Upper lobe of left lung (tissue), 6 donors: ENCODE data around the gene PCK2. TPM values are rescaled to one million over a fixed set of nuclear protein-coding genes. Genes with fewer than 3 reads are reported as not detected.

ENCODE experiments used
- ATAC-seq, 2 donors: fragments of 200-7000 bp; cut with Tn5 transposase; one replicate each; pipeline ENCODE4 v1.9.1; 2022; ENCODE audit warnings: mild to moderate bottlenecking in 2 of 2, moderate library complexity in 2 of 2; ENCODE audit not compliant: low FRiP score in 2 of 2
- DNase-seq, 2 donors: peaks; one replicate each; pipeline ENCODE4 v3.0.0-alpha.2; 2019 to 2020
- H3K27ac ChIP-seq, 4 donors: fragments of 200-600 bp; sonication (generic); one replicate each; pipeline ENCODE4 v1.5.1; 2016 to 2019
- H3K27me3 ChIP-seq, 4 donors: fragments of 200-600 bp; sonication (generic); one replicate each; pipeline ENCODE4 v1.5.1; 2017 to 2019
- H3K36me3 ChIP-seq, 4 donors: fragments of 200-600 bp; sonication (generic); one replicate each; pipeline ENCODE4 v1.5.1; 2016 to 2019
- H3K4me1 ChIP-seq, 4 donors: fragments of 200-600 bp; sonication (generic); one replicate each; pipeline ENCODE4 v1.5.1; 2018 to 2019
- H3K4me3 ChIP-seq, 4 donors: fragments of 200-600 bp; sonication (generic); one replicate each; pipeline ENCODE4 v1.5.1; 2017 to 2019; ENCODE audit warnings: mild to moderate bottlenecking in 2 of 4, moderate library complexity in 1 of 4
- H3K9me3 ChIP-seq, 4 donors: fragments of 200-600 bp; sonication (generic); one replicate each; pipeline ENCODE4 v1.5.1; 2018 to 2019
- EP300 ChIP-seq, 4 donors: sonication (generic); formaldehyde crosslinking; IDR thresholded peaks; one replicate each; pipeline ENCODE4 v1.5.1; 2017; ENCODE audit warnings: antibody characterized with exemption in 4 of 4, control low read depth in 2 of 4
- POLR2A ChIP-seq, 4 donors: fragments of 450-650 bp; IDR thresholded peaks; one replicate each; pipeline ENCODE4 v1.5.1; 2016 to 2017; ENCODE audit warnings: antibody characterized with exemption in 4 of 4, mild to moderate bottlenecking in 2 of 4
- POLR2AphosphoS5 ChIP-seq, 2 donors: sonication (generic); formaldehyde crosslinking; IDR thresholded peaks; one replicate each; pipeline ENCODE4 v1.5.1; 2017; ENCODE audit warnings: antibody characterized with exemption in 2 of 2
- WGBS, 2 donors: methylation state at CpG; one replicate each; pipeline ENCODE4 v1.1.5; 2017 to 2018; 5-methylcytosine and 5-hydroxymethylcytosine counted together
- total RNA-seq, 6 donors: library from RNA; depleted of rRNA in 4 of 6; stranded (reverse); fragments of >200 nt in 4 of 6; gene quantifications; one replicate each; pipeline versions ENCODE4 v1.1.0 to v1.2.1, GENCODE V29; 2016 to 2021
- TF ChIP-seq, protein P1 (sequence below), 6 experiments: fragments of 450-650 bp in 4 of 6; fragments of 200-600 bp in 2 of 6; sonication (generic) in 2 of 6; IDR thresholded peaks; one replicate each; pipeline ENCODE4 v1.5.1; 2016 to 2019; ENCODE audit warnings: antibody characterized with exemption in 6 of 6
- donor health status: DM: no; HTN: no; CAD: no; lungs with moderate emphysema.
- donor health status: DM: no; HTN: yes; CAD: no; lungs with severe emphysema.

PCK2 gene
- total RNA-seq, 6 donors from 2014 or later, result 27.2 to 70.3 (median 34.9) TPM

DNA sequence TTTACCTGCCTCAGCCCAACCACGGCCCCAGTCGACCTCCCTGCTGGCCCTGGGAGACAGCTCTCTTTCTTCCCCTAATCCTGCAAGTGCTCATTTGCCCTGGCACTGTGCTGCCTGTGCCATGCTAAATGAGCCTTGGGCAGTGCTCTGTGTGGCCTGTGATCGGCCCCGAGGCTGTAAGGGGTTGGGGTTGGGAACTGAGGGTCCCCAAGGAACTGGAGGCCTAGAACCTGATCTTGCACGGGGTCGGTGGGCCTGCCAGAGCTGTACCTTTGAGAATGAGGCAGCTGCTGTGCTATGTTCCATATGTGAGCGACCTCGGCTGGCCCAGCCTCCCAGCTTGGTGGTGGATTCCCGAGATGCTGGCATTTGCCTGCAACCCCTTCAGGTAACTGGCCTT is 56.0 kb downstream of the PCK2 start:
- peaks cover 31 to 64% (median 48%) of the 10 kb centered on the region in 4 donors for H3K36me3 ChIP-seq

DNA sequence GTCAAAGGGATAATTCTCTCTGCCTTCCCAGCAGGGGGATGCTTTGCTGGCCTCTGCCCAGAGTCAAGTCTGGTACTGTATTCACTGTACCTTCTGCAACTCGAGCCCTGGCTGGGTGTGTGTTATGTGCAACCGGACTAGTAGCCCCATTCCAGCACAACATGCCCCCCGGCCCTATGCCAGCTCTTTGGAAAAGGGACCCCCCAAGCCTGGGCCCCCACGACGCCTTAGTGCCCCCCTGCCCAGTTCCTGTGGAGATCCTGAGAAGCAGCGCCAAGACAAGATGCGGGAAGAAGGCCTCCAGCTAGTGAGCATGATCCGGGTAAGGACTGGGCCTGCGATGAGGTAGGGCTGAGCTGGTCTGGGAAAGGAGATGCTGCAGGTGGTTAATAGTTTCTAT is 56.5 kb downstream of the PCK2 start:
- no peak overlapping the region for H3K4me3 ChIP-seq
- H3K27ac ChIP-seq, result no peak overlapping the region
- no peaks in the 10 kb centered on the region for H3K27me3 ChIP-seq
- DNase-seq (no peak), ATAC-seq (no peak)
- 93 to 100% methylated on average over 2 to 9 of the region's 9 CpGs for WGBS, 2 donors
- H3K36me3 ChIP-seq, result peaks cover 36 to 69% (median 53%) of the 10 kb centered on the region in 4 donors
- peaks cover 10 to 32% (median 16%) of the 10 kb centered on the region in 4 donors for H3K4me1 ChIP-seq
- no peaks in the 10 kb centered on the region for H3K9me3 ChIP-seq
- TF ChIP-seq POLR2A (IDR thresholded peaks at IDR 0.05) (no peak), POLR2AphosphoS5 (IDR thresholded peaks at IDR 0.05) (no peak), EP300 (IDR thresholded peaks at IDR 0.05) (no peak)
- TF ChIP-seq, protein P1, sequence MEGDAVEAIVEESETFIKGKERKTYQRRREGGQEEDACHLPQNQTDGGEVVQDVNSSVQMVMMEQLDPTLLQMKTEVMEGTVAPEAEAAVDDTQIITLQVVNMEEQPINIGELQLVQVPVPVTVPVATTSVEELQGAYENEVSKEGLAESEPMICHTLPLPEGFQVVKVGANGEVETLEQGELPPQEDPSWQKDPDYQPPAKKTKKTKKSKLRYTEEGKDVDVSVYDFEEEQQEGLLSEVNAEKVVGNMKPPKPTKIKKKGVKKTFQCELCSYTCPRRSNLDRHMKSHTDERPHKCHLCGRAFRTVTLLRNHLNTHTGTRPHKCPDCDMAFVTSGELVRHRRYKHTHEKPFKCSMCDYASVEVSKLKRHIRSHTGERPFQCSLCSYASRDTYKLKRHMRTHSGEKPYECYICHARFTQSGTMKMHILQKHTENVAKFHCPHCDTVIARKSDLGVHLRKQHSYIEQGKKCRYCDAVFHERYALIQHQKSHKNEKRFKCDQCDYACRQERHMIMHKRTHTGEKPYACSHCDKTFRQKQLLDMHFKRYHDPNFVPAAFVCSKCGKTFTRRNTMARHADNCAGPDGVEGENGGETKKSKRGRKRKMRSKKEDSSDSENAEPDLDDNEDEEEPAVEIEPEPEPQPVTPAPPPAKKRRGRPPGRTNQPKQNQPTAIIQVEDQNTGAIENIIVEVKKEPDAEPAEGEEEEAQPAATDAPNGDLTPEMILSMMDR (IDR thresholded peaks at IDR 0.05), result no peak

More for the DNA sequence above, 56.0 kb downstream of the PCK2 start:
- ATAC-seq, result no peak
- peaks cover 15 to 37% (median 20%) of the 10 kb centered on the region in 4 donors for H3K4me1 ChIP-seq
- H3K27me3 ChIP-seq, result no peaks in the 10 kb centered on the region
- no peak overlapping the region for H3K27ac ChIP-seq
- H3K9me3 ChIP-seq, result no peaks in the 10 kb centered on the region
- WGBS, 2 donors, result 93 to 98% methylated on average over 5 to 9 of the region's 9 CpGs
- H3K4me3 ChIP-seq, result no peak overlapping the region
- TF ChIP-seq, protein P1 (IDR thresholded peaks at IDR 0.05), result no peak
- TF ChIP-seq EP300 (IDR thresholded peaks at IDR 0.05) (no peak), POLR2AphosphoS5 (IDR thresholded peaks at IDR 0.05) (no peak), POLR2A (IDR thresholded peaks at IDR 0.05) (no peak)
- DNase-seq, result no peak

DNA sequence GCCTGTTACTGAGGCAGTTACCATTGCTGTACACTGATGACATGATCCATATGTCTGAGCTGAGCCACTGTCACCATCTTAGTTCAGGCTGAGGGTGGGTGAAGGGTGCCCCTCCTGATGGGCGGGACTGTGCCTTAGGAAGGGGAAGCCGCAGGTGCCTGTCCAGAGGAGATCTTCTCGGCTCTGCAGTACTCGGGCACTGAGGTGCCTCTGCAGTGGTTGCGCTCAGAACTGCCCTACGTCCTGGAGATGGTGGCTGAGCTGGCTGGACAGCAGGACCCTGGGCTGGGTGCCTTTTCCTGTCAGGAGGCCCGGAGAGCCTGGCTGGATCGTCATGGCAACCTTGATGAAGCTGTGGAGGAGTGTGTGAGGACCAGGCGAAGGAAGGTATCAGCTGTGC is 56.9 kb downstream of the PCK2 start:
- Histone ChIP-seq H3K27me3 (no peaks in the 10 kb centered on the region), H3K9me3 (no peaks in the 10 kb centered on the region), H3K4me1 (peaks cover 8 to 28% (median 12%) of the 10 kb centered on the region in 4 donors), H3K27ac (no peak overlapping the region), H3K36me3 (peaks cover 40 to 73% (median 57%) of the 10 kb centered on the region in 4 donors), H3K4me3 (no peak overlapping the region)
- ATAC-seq (no peak), DNase-seq (no peak)
- 83 to 92% methylated on average over 5 to 9 of the region's 9 CpGs for WGBS, 2 donors
- TF ChIP-seq, protein P1 (IDR thresholded peaks at IDR 0.05), result no peak

DNA sequence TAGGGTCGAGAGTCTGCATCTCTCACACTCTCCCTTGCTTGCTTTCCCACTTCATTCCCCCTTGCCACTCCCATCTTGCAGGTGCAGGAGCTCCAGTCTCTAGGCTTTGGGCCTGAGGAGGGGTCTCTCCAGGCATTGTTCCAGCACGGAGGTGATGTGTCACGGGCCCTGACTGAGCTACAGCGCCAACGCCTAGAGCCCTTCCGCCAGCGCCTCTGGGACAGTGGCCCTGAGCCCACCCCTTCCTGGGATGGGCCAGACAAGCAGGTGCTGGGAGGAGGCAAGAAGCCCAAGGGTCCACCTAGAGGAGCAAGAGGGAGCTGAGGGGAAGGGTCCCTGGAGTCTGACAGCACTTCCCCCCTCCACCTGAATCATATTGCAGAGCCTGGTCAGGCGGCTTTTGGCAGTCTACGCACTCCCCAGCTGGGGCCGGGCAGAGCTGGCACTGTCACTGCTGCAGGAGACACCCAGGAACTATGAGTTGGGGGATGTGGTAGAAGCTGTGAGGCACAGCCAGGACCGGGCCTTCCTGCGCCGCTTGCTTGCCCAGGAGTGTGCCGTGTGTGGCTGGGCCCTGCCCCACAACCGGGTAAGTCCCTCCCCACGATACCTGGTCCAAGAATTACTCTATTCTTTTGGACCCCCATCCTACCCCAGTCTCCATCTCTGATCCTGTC is 57.4 kb downstream of the PCK2 start:
- Histone ChIP-seq H3K4me1 (peaks cover 8 to 25% (median 10%) of the 10 kb centered on the region in 4 donors), H3K9me3 (no peaks in the 10 kb centered on the region), H3K36me3 (peaks cover 45 to 79% (median 61%) of the 10 kb centered on the region in 4 donors), H3K27me3 (no peaks in the 10 kb centered on the region), H3K4me3 (no peak overlapping the region), H3K27ac (no peak overlapping the region)
- WGBS, 2 donors, result 92 to 96% methylated on average over 14 to 16 of the region's 16 CpGs
- DNase-seq (no peak), ATAC-seq (no peak)
- TF ChIP-seq POLR2A (IDR thresholded peaks at IDR 0.05) (no peak), EP300 (IDR thresholded peaks at IDR 0.05) (no peak), POLR2AphosphoS5 (IDR thresholded peaks at IDR 0.05) (no peak)
- TF ChIP-seq, protein P1 (IDR thresholded peaks at IDR 0.05), result no peak

Other genes with a start within 250 kb of the PCK2 start
- 10 to 100 TPM; 30.3 to 57.9 (median 33.8) TPM for gene DHRS4, start 140.5 kb upstream of the PCK2 start, total RNA-seq
- gene DHRS4L2, start 105.4 kb upstream of the PCK2 start, total RNA-seq, result 10 to 100 TPM; 13.2 to 27.4 (median 18.2) TPM
- gene CARMIL3, start 42.3 kb upstream of the PCK2 start, total RNA-seq, result 10 to 100 TPM in 1 of 6 donors, 1 to 10 TPM in 3, under 1 TPM in 2; 0.39 to 15.7 (median 1.2) TPM
- not detected for gene CPNE6, start 22.7 kb upstream of the PCK2 start, total RNA-seq
- 100 to 1,000 TPM in 2 of 6 donors, 10 to 100 TPM in 4; 68.4 to 138 (median 95.0) TPM for gene DCAF11, start 20.5 kb downstream of the PCK2 start, total RNA-seq
- 1 to 10 TPM; 2.6 to 9.8 (median 4.4) TPM for gene NRL, start 20.6 kb downstream of the PCK2 start, total RNA-seq
- gene FITM1, start 36.3 kb downstream of the PCK2 start, total RNA-seq, result under 1 TPM in 4 of 6 donors, not detected in 2; 0.63 to 0.89 (median 0.82) TPM
- 100 to 1,000 TPM in 5 of 6 donors, 10 to 100 TPM in 1; 56.6 to 206 (median 142) TPM for gene PSME1, start 41.9 kb downstream of the PCK2 start, total RNA-seq
- gene EMC9, start 47.3 kb downstream of the PCK2 start, total RNA-seq, result 10 to 100 TPM in 5 of 6 donors, 1 to 10 TPM in 1; 8.6 to 13.8 (median 12.0) TPM
- 100 to 1,000 TPM in 3 of 6 donors, 10 to 100 TPM in 3; 58.5 to 144 (median 84.4) TPM for gene PSME2, start 52.3 kb downstream of the PCK2 start, total RNA-seq
- gene RNF31, start 53.2 kb downstream of the PCK2 start, total RNA-seq, result 100 to 1,000 TPM in 2 of 6 donors, 10 to 100 TPM in 4; 52.1 to 173 (median 63.9) TPM
- 100 to 1,000 TPM in 3 of 6 donors, 10 to 100 TPM in 3; 78.2 to 192 (median 107) TPM for gene IRF9, start 67.0 kb downstream of the PCK2 start, total RNA-seq
- 10 to 100 TPM; 16.0 to 76.5 (median 29.4) TPM for gene REC8, start 77.8 kb downstream of the PCK2 start, total RNA-seq
- 10 to 100 TPM; 20.8 to 50.3 (median 35.2) TPM for gene IPO4, start 94.5 kb downstream of the PCK2 start, total RNA-seq
- gene TM9SF1, start 101.1 kb downstream of the PCK2 start, total RNA-seq, result 10 to 100 TPM; 15.7 to 75.4 (median 53.8) TPM
- 1 to 10 TPM in 1 of 6 donors, not detected in 5; 1.3 TPM for gene TSSK4, start 111.4 kb downstream of the PCK2 start, total RNA-seq
- 100 to 1,000 TPM in 1 of 6 donors, 10 to 100 TPM in 5; 39.9 to 112 (median 61.5) TPM for gene CHMP4A, start 119.2 kb downstream of the PCK2 start, total RNA-seq
- 10 to 100 TPM in 4 of 6 donors, 1 to 10 TPM in 2; 8.1 to 21.1 (median 12.7) TPM for gene MDP1, start 121.8 kb downstream of the PCK2 start, total RNA-seq
- 100 to 1,000 TPM in 4 of 6 donors, 10 to 100 TPM in 2; 39.8 to 144 (median 121) TPM for gene NEDD8, start 138.1 kb downstream of the PCK2 start, total RNA-seq
- gene GMPR2, start 138.6 kb downstream of the PCK2 start, total RNA-seq, result 10 to 100 TPM; 26.2 to 76.9 (median 47.2) TPM
- gene TINF2, start 148.3 kb downstream of the PCK2 start, total RNA-seq, result 100 to 1,000 TPM in 1 of 6 donors, 10 to 100 TPM in 5; 46.1 to 109 (median 86.4) TPM
- 10 to 100 TPM in 4 of 6 donors, 1 to 10 TPM in 2; 9.1 to 29.2 (median 11.1) TPM for gene TGM1, start 168.9 kb downstream of the PCK2 start, total RNA-seq
- 100 to 1,000 TPM in 1 of 6 donors, 10 to 100 TPM in 5; 22.7 to 125 (median 58.9) TPM for gene RABGGTA, start 177.3 kb downstream of the PCK2 start, total RNA-seq
- 10 to 100 TPM; 23.0 to 60.3 (median 32.8) TPM for gene DHRS1, start 205.5 kb downstream of the PCK2 start, total RNA-seq
- gene NOP9, start 205.5 kb downstream of the PCK2 start, total RNA-seq, result 10 to 100 TPM; 13.3 to 31.4 (median 22.6) TPM
- gene CIDEB, start 213.7 kb downstream of the PCK2 start, total RNA-seq, result 10 to 100 TPM in 5 of 6 donors, 1 to 10 TPM in 1; 9.4 to 14.8 (median 12.8) TPM
- 10 to 100 TPM in 4 of 6 donors, 1 to 10 TPM in 2; 6.2 to 49.2 (median 10.9) TPM for gene LTB4R2, start 215.8 kb downstream of the PCK2 start, total RNA-seq
- 10 to 100 TPM; 11.1 to 71.2 (median 17.7) TPM for gene LTB4R, start 217.2 kb downstream of the PCK2 start, total RNA-seq
- 100 to 1,000 TPM in 2 of 6 donors, 10 to 100 TPM in 4; 22.4 to 159 (median 43.7) TPM for gene ADCY4, start 240.8 kb downstream of the PCK2 start, total RNA-seq
- gene RIPK3, start 245.7 kb downstream of the PCK2 start, total RNA-seq, result 10 to 100 TPM; 16.1 to 92.2 (median 29.1) TPM